A673 (cell line): Measurements from ENCODE around the gene HOMER3. TPM values are rescaled to one million over a fixed set of nuclear protein-coding genes. Genes with fewer than 3 reads are reported as not detected.

ENCODE experiments used
- Bru-seq: library from RNA; stranded (reverse); fragments of 400-500 nt; gene quantifications from one replicate; lab custom pipeline; 2021; lab: Mats Ljungman, UMichigan
- BruChase-seq, 2 experiments: library from RNA; stranded (reverse); fragments of 400-500 nt; gene quantifications; one replicate each; lab custom pipeline; 2021; lab: Mats Ljungman, UMichigan
- BruUV-seq: library from RNA; stranded (reverse); fragments of 400-500 nt; replicated peaks from 2 replicates; lab custom pipeline; 2021; lab: Mats Ljungman, UMichigan
- CTCF ChIA-PET: fragments of 300-600 bp; sonication (Branson Sonifier 250); formaldehyde crosslinking; loops from one replicate; lab custom pipeline; 2022; ENCODE audit warnings: antibody characterized with exemption; lab: Charles Lee
- POLR2A ChIA-PET: fragments of 300-600 bp; sonication (Branson Sonifier 250); formaldehyde crosslinking; loops from one replicate; lab custom pipeline; 2022; ENCODE audit warnings: antibody characterized with exemption; ENCODE audit not compliant: low non-redundant PET; lab: Charles Lee
- DNase-seq: peaks from one replicate; pipeline ENCODE4 v3.0.0-alpha.2; 2015; ENCODE audit warnings: low spot score
- H3K27ac ChIP-seq: fragments of 200-600 bp; sonication (generic); 2 replicates; pipeline ENCODE4 v1.5.1; 2016; ENCODE audit warnings: mixed run types, low read depth, mild to moderate bottlenecking, mixed read lengths, antibody characterized with exemption, low read length; ENCODE audit not compliant: poor library complexity, severe bottlenecking
- H3K27me3 ChIP-seq: fragments of 200-600 bp; sonication (generic); replicated peaks from 2 replicates; pipeline ENCODE4 v1.6.1; 2017; ENCODE audit warnings: mixed run types, low read depth, mild to moderate bottlenecking, mixed read lengths, antibody characterized with exemption, low read length; ENCODE audit not compliant: insufficient read depth, poor library complexity
- H3K36me3 ChIP-seq: fragments of 200-600 bp; sonication (generic); 2 replicates; pipeline ENCODE4 v1.6.1; 2016; ENCODE audit warnings: mixed run types, mild to moderate bottlenecking, mixed read lengths, antibody characterized with exemption, low read length; ENCODE audit not compliant: insufficient read depth, poor library complexity, severe bottlenecking
- H3K4me1 ChIP-seq: fragments of 200-600 bp; sonication (generic); 2 replicates; pipeline ENCODE4 v1.6.1; 2017; ENCODE audit warnings: mixed run types, mild to moderate bottlenecking, mixed read lengths, antibody characterized with exemption, low read length; ENCODE audit not compliant: insufficient read depth, poor library complexity, severe bottlenecking
- H3K4me3 ChIP-seq: fragments of 200-600 bp; sonication (generic); 2 replicates; pipeline ENCODE4 v1.5.1; 2016; ENCODE audit warnings: low read depth, mixed run types, mild to moderate bottlenecking, mixed read lengths, low read length; ENCODE audit not compliant: poor library complexity, severe bottlenecking
- H3K9me3 ChIP-seq: fragments of 200-600 bp; sonication (generic); 2 replicates; pipeline ENCODE4 v1.6.1; 2016; ENCODE audit warnings: mixed run types, low read depth, mild to moderate bottlenecking, mixed read lengths, antibody characterized with exemption, low read length; ENCODE audit not compliant: poor library complexity, severe bottlenecking
- EZH2 ChIP-seq: fragments of 200-600 bp; sonication (generic); IDR thresholded peaks from 2 replicates; pipeline ENCODE4 v1.6.1; 2017; ENCODE audit warnings: borderline replicate concordance, low read depth, mild to moderate bottlenecking, mixed read lengths, antibody characterized with exemption, low read length; ENCODE audit not compliant: poor library complexity, severe bottlenecking
- intact Hi-C: fragments of 100-400 bp; cut with micrococcal nuclease; formaldehyde crosslinking; loops from one replicate; pipeline ENCODE4 v1.10.0; 2022; ENCODE audit not compliant: unreplicated experiment
- long read RNA-seq: library from polyadenylated mRNA; stranded (forward); transcript quantifications from one replicate; pipeline ENCODE4 v2.0.0, GENCODE V29; 2022
- total RNA-seq: library from RNA; stranded (reverse); gene quantifications from 2 replicates; pipeline ENCODE4 v1.2.3, GENCODE V29; 2021
- TF ChIP-seq, protein P1 (sequence below): fragments of 300-800, 200-600 bp; sonication (generic); conservative IDR thresholded peaks from 2 replicates; pipeline ENCODE4 v1.5.1; 2017; ENCODE audit warnings: low read depth, mild to moderate bottlenecking, antibody characterized with exemption, low read length, moderate library complexity, mixed read lengths

HOMER3 gene
- total RNA-seq = 23.9 and 31.0 TPM in 2 replicates
- Bru-seq, nascent RNA = percentile 50 among the genes with signal in this experiment
- BruChase-seq, experiment 1, labeled RNA remaining after a 2-hour chase = percentile 49 among the genes with signal in this experiment
- BruChase-seq, experiment 2, labeled RNA remaining after a 6-hour chase = percentile 52 among the genes with signal in this experiment
- long read RNA-seq, transcript HOMER3-202 (10 exons, 1,557 nt) = major isoform, 39 of 58 reads
- long read RNA-seq, partial matches to known transcripts = 0 of 58 reads
- long read RNA-seq, other reads (novel, unspliced or antisense) = 19 of 58 reads

DNA sequence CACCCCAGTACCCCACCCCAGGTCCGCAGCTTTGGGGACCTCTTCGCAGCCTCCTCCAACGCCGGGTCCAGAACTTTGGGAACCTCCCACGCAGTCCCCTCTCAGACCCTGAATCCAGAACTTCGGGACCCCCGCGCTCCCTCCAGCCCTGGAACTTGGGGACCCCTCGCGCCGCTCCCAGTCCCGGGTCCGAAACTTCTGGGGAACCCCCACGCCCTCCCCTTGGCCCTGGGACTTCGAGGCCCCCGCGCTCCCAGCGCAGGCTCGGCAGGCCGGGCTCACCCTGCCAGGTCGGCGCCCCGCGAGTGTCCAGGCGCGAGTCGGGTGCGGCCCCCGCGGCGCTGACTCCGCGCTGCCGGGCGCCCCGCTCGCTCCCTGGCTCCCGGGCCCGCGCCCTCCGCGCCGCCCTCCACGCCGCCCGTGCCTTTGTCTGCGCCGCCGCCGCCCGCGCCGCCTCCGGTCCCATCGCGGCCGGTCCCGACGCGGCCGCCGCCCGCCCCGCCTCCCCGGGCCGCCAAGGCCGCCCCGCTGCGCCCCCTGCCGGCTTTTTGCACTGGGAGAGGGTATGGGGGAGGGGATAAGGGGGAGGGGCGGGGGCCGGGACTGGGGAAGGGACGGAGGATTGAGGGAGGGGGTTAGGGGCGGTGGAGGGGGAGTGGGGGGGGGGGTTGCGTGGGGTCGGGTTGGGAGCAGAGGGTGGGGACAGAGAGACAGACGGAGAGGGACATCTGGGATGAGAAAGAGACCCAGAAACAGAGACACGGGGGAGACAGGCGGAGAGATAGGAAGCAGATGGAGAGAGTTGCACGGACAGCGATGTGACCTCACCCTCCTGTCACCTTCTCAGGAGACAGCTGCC is at the start of gene HOMER3:
HOMER3 (minus strand) TSS at position 449 of the 859 bp plus-strand sequence. CDS start 2,235 bp downstream, outside the sequence.
- Histone ChIP-seq H3K27me3 (no peaks in the 10 kb centered on the region), H3K9me3 (no peaks in the 10 kb centered on the region), H3K36me3 (no peaks in the 10 kb centered on the region), H3K27ac (peak within 1 kb of the TSS; percentile 68), H3K4me1 (peaks cover 12% of the 10 kb centered on the region), H3K4me3 (peak within 1 kb of the TSS; percentile 78)
- intact Hi-C loops = no loop called here
- POLR2A ChIA-PET = no interaction called here
- no peak for TF ChIP-seq EZH2
- TF ChIP-seq, protein P1, sequence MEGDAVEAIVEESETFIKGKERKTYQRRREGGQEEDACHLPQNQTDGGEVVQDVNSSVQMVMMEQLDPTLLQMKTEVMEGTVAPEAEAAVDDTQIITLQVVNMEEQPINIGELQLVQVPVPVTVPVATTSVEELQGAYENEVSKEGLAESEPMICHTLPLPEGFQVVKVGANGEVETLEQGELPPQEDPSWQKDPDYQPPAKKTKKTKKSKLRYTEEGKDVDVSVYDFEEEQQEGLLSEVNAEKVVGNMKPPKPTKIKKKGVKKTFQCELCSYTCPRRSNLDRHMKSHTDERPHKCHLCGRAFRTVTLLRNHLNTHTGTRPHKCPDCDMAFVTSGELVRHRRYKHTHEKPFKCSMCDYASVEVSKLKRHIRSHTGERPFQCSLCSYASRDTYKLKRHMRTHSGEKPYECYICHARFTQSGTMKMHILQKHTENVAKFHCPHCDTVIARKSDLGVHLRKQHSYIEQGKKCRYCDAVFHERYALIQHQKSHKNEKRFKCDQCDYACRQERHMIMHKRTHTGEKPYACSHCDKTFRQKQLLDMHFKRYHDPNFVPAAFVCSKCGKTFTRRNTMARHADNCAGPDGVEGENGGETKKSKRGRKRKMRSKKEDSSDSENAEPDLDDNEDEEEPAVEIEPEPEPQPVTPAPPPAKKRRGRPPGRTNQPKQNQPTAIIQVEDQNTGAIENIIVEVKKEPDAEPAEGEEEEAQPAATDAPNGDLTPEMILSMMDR = no peak
- BruUV-seq = no TSS peak
- CTCF ChIA-PET = no interaction called here
- DNase-seq = peak; percentile 76

DNA sequence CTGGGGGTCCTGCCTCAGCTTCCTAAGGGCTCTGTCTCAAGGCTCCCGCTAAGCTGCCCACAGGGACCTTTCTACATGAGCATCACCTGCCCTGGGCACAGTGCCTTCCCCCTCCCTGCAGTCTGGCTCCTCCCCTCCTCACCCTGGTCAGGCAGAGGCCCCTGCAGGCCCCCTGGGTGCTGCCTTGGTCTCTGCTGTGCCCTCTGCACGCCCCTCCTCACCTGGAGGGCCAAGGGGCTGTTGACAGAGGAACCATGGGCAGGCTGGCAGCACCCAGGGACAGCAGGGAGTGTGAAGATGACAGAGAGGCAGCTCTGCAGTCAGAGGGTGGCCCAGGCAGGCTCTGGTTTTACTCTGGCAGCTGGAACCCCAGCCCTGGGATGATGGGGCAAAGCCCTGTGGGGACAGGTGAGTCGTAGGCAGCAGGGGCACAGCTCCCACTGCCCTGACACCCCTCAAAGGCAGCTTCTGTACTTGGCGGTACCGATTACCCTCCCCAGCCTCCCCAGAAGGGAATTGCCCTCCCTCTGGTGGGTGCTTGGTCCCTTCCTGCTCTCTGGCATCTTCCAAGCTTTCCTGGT is 49.2 kb upstream of the HOMER3 start:
- H3K36me3 ChIP-seq = peaks cover 28% of the 10 kb centered on the region
- H3K4me1 ChIP-seq = peaks cover 15% of the 10 kb centered on the region
- POLR2A ChIA-PET = no interaction called here
- H3K27me3 ChIP-seq = no peaks in the 10 kb centered on the region
- no peak overlapping the region for H3K4me3 ChIP-seq
- BruUV-seq = no TSS peak
- TF ChIP-seq, protein P1 = no peak
- TF ChIP-seq EZH2 = no peak
- CTCF ChIA-PET = no interaction called here
- H3K27ac ChIP-seq = no peak overlapping the region
- no peak for DNase-seq
- no peaks in the 10 kb centered on the region for H3K9me3 ChIP-seq
- intact Hi-C loops = no loop called here

GRCh38 chr19:18989316-18989715 is 48.3 kb upstream of the HOMER3 start:
- Histone ChIP-seq H3K27me3 (no peaks in the 10 kb centered on the region), H3K4me3 (no peak overlapping the region), H3K27ac (no peak overlapping the region), H3K36me3 (peaks cover 18% of the 10 kb centered on the region), H3K9me3 (no peaks in the 10 kb centered on the region), H3K4me1 (peaks cover 20% of the 10 kb centered on the region)
- TF ChIP-seq, protein P1 = no peak
- no peak for TF ChIP-seq EZH2
- ChIA-PET CTCF (interaction anchor here (0.7 kb wide), 1 partner anchor 317 kb away, joined by 7 read pairs; no protein-coding TSS in a partner anchor), POLR2A (no interaction called here)
- no TSS peak for BruUV-seq
- intact Hi-C loops = loop anchor here (10.0 kb wide), 1 partner anchor 525 kb away; no protein-coding TSS in a partner anchor
- no peak for DNase-seq
